Smooth muscle cell (in vitro differentiated cells): Measurements from ENCODE around the gene YDJC. TPM values are rescaled to one million over a fixed set of nuclear protein-coding genes. Genes with fewer than 3 reads are reported as not detected.
"Not testable (repeated sequence)": the region's sequence is repeated elsewhere in the genome, so short reads cannot be mapped to it uniquely, and the experiment has no call there.

Experiments used
- DNase-seq: peaks from one replicate; lab custom pipeline; 2025; ENCODE audit not compliant: unreplicated experiment; lab: John Stamatoyannopoulos, UW
- H2AFZ ChIP-seq: fragments of 200-600 bp; sonication (generic); 2 replicates; pipeline ENCODE4 v1.6.0; 2016; ENCODE audit warnings: antibody characterized with exemption, low read depth, mild to moderate bottlenecking
- H3F3A ChIP-seq: fragments of 200-600 bp; sonication (generic); 2 replicates; pipeline ENCODE4 v1.6.0; 2017; ENCODE audit warnings: antibody characterized with exemption, low read depth
- H3K27ac ChIP-seq: fragments of 200-600 bp; sonication (generic); 2 replicates; pipeline ENCODE4 v1.5.1; 2016; ENCODE audit warnings: low read depth, mild to moderate bottlenecking
- H3K27me3 ChIP-seq: fragments of 200-600 bp; sonication (generic); 2 replicates; pipeline ENCODE4 v1.6.1; 2016; ENCODE audit warnings: low read depth, mild to moderate bottlenecking
- H3K36me3 ChIP-seq: fragments of 200-600 bp; sonication (generic); 2 replicates; pipeline ENCODE4 v1.5.1; 2016; ENCODE audit warnings: low read depth
- H3K4me1 ChIP-seq: fragments of 200-600 bp; sonication (generic); 2 replicates; pipeline ENCODE4 v1.5.1; 2016; ENCODE audit warnings: low read depth
- H3K4me2 ChIP-seq: fragments of 200-600 bp; sonication (generic); 2 replicates; pipeline ENCODE4 v1.6.0; 2016; ENCODE audit warnings: mild to moderate bottlenecking
- H3K4me3 ChIP-seq: fragments of 200-600 bp; sonication (generic); 2 replicates; pipeline ENCODE4 v1.5.1; 2016; ENCODE audit warnings: mild to moderate bottlenecking
- H3K79me2 ChIP-seq: fragments of 200-600 bp; sonication (generic); 2 replicates; pipeline ENCODE4 v1.6.0; 2016; ENCODE audit warnings: low read depth, mild to moderate bottlenecking
- H3K9ac ChIP-seq: fragments of 200-600 bp; sonication (generic); 2 replicates; pipeline ENCODE4 v1.6.0; 2016; ENCODE audit warnings: low read depth
- H3K9me3 ChIP-seq: fragments of 200-600 bp; sonication (generic); replicated peaks from 2 replicates; pipeline ENCODE4 v1.5.1; 2016; ENCODE audit warnings: low read depth
- H4K20me1 ChIP-seq: fragments of 200-600 bp; sonication (generic); 2 replicates; pipeline ENCODE4 v1.6.0; 2016; ENCODE audit warnings: low read depth
- WGBS: methylation state at CpG from one replicate; pipeline ENCODE4 v1.1.7; 2016; ENCODE audit warnings: low lambda C conversion rate; 5-methylcytosine and 5-hydroxymethylcytosine counted together
- polyA plus RNA-seq: library from polyadenylated mRNA; unstranded; fragments of >200 nt; fragmentation: Nextera tagmentation; extraction: Ambion mirVana; gene quantifications from 2 replicates; pipeline ENCODE4 v1.2.1, GENCODE V29; 2016
- total RNA-seq: library from RNA; depleted of rRNA; stranded (reverse); fragments of >200 nt; gene quantifications from 2 replicates; pipeline ENCODE4 v1.2.3, GENCODE V29; 2014
- TF ChIP-seq, protein P1 (sequence below): fragments of 200-600 bp; sonication (generic); IDR thresholded peaks from 2 replicates; pipeline ENCODE4 v1.5.1; 2017; ENCODE audit warnings: borderline replicate concordance, mild to moderate bottlenecking, antibody characterized with exemption; ENCODE audit not compliant: insufficient read depth, poor library complexity, severe bottlenecking

YDJC gene
- total and polyA plus RNA-seq, 2 experiments from 2014 or later = 15.2 to 19.3 TPM

DNA sequence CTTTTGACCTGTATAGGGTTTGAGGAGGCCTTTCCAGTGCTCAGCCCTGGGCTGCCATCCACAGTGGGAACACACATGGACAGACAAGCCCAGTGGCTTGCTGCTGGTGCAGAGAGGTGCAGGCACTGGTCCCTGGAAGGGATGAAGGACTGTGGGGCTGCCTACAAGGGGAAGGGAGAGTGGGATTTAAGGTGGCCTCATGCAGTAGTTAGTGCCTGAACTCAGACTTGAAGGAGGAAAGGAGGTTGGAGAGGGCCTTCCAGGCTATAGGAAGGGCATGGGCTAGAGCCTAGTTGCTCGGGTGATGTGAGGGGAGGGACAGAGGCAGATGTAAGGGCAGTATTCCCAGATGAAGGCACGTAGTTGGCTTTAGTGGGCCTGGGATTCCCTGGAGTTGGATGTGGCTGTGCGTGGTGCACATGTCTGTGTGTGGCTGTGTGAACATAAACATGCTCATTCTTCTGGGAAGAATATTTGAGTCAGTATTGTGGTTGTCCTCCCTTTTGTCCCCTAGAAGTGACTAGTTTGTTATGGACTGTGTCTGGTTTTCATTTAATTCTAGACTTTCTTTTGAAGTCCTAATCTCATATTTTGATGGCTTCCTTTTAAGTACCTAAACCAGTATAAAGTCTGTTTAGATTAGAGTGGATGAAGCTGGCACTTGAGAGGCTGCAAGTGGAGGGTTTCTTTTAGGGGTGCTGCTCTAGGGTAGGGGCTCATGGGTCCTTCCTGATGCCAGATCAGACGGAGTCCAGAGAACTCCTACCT lies 18.4 kb downstream of the YDJC start:
- no peak overlapping the region for H3K4me3 ChIP-seq
- 66% methylated on average over 4 of the region's 4 CpGs for WGBS
- no peaks in the 10 kb centered on the region for H3K4me1 ChIP-seq
- H3K4me2 ChIP-seq = no peak overlapping the region
- peaks cover 98% of the 10 kb centered on the region for H4K20me1 ChIP-seq
- no peaks in the 10 kb centered on the region for H3K9me3 ChIP-seq
- H3K27me3 ChIP-seq = no peaks in the 10 kb centered on the region
- no peak overlapping the region for H2AFZ ChIP-seq
- peak overlapping the region; percentile 42 for H3K27ac ChIP-seq
- peaks cover 96% of the 10 kb centered on the region for H3K79me2 ChIP-seq
- peaks cover 10% of the 10 kb centered on the region for H3F3A ChIP-seq
- no peak for DNase-seq
- H3K9ac ChIP-seq = no peak overlapping the region
- TF ChIP-seq, protein P1, sequence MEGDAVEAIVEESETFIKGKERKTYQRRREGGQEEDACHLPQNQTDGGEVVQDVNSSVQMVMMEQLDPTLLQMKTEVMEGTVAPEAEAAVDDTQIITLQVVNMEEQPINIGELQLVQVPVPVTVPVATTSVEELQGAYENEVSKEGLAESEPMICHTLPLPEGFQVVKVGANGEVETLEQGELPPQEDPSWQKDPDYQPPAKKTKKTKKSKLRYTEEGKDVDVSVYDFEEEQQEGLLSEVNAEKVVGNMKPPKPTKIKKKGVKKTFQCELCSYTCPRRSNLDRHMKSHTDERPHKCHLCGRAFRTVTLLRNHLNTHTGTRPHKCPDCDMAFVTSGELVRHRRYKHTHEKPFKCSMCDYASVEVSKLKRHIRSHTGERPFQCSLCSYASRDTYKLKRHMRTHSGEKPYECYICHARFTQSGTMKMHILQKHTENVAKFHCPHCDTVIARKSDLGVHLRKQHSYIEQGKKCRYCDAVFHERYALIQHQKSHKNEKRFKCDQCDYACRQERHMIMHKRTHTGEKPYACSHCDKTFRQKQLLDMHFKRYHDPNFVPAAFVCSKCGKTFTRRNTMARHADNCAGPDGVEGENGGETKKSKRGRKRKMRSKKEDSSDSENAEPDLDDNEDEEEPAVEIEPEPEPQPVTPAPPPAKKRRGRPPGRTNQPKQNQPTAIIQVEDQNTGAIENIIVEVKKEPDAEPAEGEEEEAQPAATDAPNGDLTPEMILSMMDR = no peak
- peaks cover 5% of the 10 kb centered on the region for H3K36me3 ChIP-seq

DNA sequence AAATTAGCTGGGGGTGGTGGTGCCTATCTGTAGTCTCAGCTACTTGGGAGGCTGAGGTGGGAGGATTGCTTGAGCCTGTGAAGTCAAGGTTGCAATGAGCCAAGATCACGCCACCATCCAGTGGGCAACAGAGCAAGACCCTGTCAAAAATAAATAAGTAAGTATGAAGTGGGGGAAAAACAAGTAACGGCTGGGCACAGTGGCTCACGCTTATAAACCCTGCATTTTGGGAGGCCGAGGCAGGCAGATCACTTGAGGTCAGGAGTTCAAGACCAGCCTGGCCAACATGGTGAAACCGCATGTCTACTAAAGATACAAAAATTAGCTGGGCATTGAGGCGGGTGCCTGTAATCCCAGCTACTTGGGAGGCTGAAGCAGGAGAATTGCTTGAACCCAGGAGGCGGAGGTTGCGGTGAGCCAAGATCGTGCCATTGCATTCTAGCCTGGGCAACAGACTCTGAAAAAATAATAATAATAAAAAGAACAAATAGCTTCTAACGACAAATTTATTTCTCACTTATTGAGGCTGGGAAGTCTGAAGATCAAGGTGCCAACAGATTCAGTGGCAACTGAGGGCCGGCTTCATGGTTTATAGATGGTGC lies 20.2 kb downstream of the YDJC start:
- H3K9me3 ChIP-seq, H3K4me2 ChIP-seq, H3K4me1 ChIP-seq, H3K27ac ChIP-seq, H3K36me3 ChIP-seq, H2AFZ ChIP-seq, H3K27me3 ChIP-seq, H3K9ac ChIP-seq, H3K4me3 ChIP-seq, DNase-seq: not testable (repeated sequence)
- Histone ChIP-seq H4K20me1 (peaks cover 98% of the 10 kb centered on the region), H3F3A (peaks cover 10% of the 10 kb centered on the region), H3K79me2 (peaks cover 96% of the 10 kb centered on the region)
- over 99% methylated on average over 11 of the region's 11 CpGs for WGBS

DNA sequence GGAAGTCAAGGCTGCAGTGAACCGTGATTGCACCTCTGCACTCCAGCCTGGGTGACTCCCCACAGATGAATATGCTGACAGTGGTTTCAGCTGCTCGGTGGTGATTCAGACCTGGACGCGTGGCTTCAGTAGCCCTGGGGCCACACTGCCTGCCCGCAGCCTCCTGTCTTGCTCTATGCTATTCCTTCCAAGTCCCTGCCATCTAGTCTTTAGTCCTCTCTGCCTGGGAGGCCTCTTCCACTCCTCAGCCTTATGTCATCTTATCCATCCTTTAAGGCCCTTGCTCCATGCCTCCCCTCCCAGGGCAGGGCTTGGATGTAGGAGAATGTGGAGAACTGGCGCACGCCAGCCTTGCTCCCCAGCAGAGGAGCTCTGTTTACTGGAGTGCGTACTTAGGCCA lies 23.0 kb downstream of the YDJC start:
- Histone ChIP-seq H2AFZ (no peak overlapping the region), H3K4me3 (no peak overlapping the region), H3K36me3 (no peaks in the 10 kb centered on the region), H3K27me3 (no peaks in the 10 kb centered on the region), H3K4me2 (no peak overlapping the region), H3K9me3 (no peaks in the 10 kb centered on the region), H3K4me1 (no peaks in the 10 kb centered on the region), H3K9ac (no peak overlapping the region), H3F3A (peaks cover 6% of the 10 kb centered on the region), H3K27ac (no peak overlapping the region), H4K20me1 (peaks cover 100% of the 10 kb centered on the region), H3K79me2 (peaks cover 99% of the 10 kb centered on the region)
- TF ChIP-seq, protein P1 = no peak
- DNase-seq = no peak
- 87% methylated on average over 8 of the region's 8 CpGs for WGBS

DNA sequence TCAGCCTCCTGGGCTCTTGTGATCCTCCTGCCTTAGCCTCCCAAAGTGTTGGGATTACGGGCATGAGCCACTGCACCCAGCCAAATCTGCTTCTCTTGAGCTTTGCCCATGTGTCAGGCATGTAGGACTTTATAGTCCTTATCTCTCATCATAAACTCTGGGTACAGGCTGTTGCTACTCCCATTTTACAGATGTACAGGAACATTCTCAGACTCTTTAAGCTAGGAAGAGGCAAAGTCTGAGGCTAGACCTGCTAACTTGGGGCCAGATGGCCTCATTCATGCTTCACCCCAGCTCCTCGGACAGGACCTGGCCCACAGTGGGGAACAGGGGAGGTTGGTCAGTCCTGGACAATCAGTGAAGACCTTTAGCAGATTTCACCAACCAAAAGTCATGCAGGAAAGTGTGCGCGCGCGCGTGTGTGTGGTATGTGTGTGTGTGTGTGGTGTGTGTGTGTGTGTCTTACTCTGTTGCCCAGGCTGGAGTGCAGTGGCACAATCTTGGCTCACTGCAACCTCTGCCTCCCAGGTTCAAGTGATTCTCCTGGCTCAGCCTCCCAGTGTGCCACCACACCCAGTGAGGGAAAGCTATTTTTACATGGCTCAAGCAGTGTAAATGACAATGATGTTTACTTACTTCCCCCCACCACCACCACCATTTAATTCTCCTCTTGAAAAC lies 23.8 kb downstream of the YDJC start:
- Histone ChIP-seq H3K4me1 (no peaks in the 10 kb centered on the region), H3K4me2 (no peak overlapping the region), H4K20me1 (peaks cover 100% of the 10 kb centered on the region), H3F3A (no peaks in the 10 kb centered on the region), H2AFZ (no peak overlapping the region), H3K79me2 (peaks cover 99% of the 10 kb centered on the region), H3K36me3 (no peaks in the 10 kb centered on the region), H3K27me3 (no peaks in the 10 kb centered on the region), H3K9me3 (no peaks in the 10 kb centered on the region), H3K9ac (no peak overlapping the region), H3K27ac (no peak overlapping the region), H3K4me3 (no peak overlapping the region)
- TF ChIP-seq, protein P1 = no peak
- no peak for DNase-seq
- WGBS = 98% methylated on average over 7 of the region's 7 CpGs
